Endothelial cell of umbilical vein (primary cell): ENCODE data around the gene CBFA2T3.

Experiments
- CTCF ChIP-seq, 2 donors: IDR thresholded peaks; 1 replicate in 1 of 2; 2 replicates in 1 of 2; pipeline ENCODE4 v1.5.1; 2011; ENCODE audit warnings: low read length in 2 of 2, mild to moderate bottlenecking in 2 of 2, moderate library complexity in 2 of 2, control low read depth in 1 of 2, inconsistent platforms in 1 of 2, low read depth in 1 of 2; ENCODE audit not compliant: insufficient read depth in 1 of 2; ENCODE audit errors: extremely low read depth in 1 of 2
- POLR2A ChIP-seq: IDR thresholded peaks from 2 replicates; pipeline ENCODE4 v1.6.1; 2012; ENCODE audit warnings: low read depth, mild to moderate bottlenecking, control low read depth, low read length

- TF ChIP-seq POLR2A (no peak), CTCF (IDR thresholded peaks at IDR 0.05; ENCODE audit: extremely low read depth in 1 of 2, insufficient read depth in 1 of 2, low read depth in 1 of 2, low read length in 2 of 2) (no peak)
Measured at GRCh38 chr16:88932929-88933328, 44.1 kb downstream of the CBFA2T3 start.
